Measurements from ENCODE around the gene ZDHHC22.

DNA sequence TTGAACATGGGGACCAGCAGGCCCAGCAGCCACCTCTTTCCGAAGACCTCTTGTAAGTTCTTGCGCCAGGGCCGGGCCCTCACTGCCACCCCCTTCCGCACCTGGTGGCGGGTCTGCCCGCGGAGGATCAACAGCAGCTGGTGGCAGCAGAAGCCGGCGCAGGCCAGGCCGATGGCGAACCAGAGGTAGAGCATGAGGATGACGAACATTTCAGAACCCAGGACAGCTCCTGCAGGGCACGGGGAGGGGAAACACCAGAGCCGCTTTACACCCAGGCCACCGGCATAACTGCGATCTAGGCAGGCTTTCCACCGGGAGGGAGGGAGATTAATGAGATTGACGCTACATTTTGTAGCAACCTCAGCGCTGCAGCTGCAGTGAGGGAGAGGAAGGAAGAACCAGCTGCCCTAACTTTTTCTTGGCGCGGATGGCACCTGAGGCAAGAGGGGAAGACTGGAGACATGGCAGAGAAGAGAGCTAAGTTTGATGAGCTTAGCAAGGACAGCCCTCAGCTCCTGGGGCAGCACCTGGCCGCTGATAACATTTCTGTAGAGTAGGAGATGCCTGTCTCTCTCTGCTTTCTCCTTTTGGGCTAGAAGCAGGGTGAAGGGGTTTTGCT lies 7.8 kb downstream of the ZDHHC22 start:
- no peak for TF ChIP-seq CTCF (IDR thresholded peaks at IDR 0.05; ENCODE audit: low read depth, low read length, poor library complexity, severe bottlenecking)
- no peak for TF ChIP-seq EZH2phosphoT487 (IDR thresholded peaks at IDR 0.05; ENCODE audit: borderline replicate concordance, low read length)

All from DOHH2 (cell line).